Neuronal stem cell (in vitro differentiated cells): ENCODE results near the gene CHRFAM7A.
"Not testable (repeated sequence)": the region's sequence is repeated elsewhere in the genome, so short reads cannot be mapped to it uniquely, and the experiment has no call there.

Experiments used
- DNase-seq: peaks from one replicate; pipeline ENCODE4 v3.0.0-alpha.2; 2013; ENCODE audit warnings: low spot score
- H2AFZ ChIP-seq: one replicate; pipeline ENCODE4 v1.6.1; 2013; ENCODE audit warnings: mild to moderate bottlenecking, low read length, inconsistent platforms
- H2AK5ac ChIP-seq: 2 replicates; pipeline ENCODE4 v1.6.1; 2013; ENCODE audit warnings: low read depth, mild to moderate bottlenecking, inconsistent platforms, low read length, moderate library complexity, mixed read lengths
- H2BK120ac ChIP-seq: 2 replicates; pipeline ENCODE4 v1.6.1; 2013; ENCODE audit warnings: low read depth, mild to moderate bottlenecking, inconsistent platforms, low read length, moderate library complexity, mixed read lengths
- H2BK12ac ChIP-seq: one replicate; pipeline ENCODE4 v1.6.1; 2013; ENCODE audit warnings: low read length, inconsistent platforms
- H2BK15ac ChIP-seq: 2 replicates; pipeline ENCODE4 v1.6.1; 2013; ENCODE audit warnings: mild to moderate bottlenecking, low read length, inconsistent platforms, mixed read lengths
- H2BK5ac ChIP-seq: one replicate; pipeline ENCODE4 v1.6.1; 2013; ENCODE audit warnings: inconsistent platforms, mild to moderate bottlenecking, low read length, moderate library complexity
- H3K14ac ChIP-seq: one replicate; pipeline ENCODE4 v1.6.1; 2013; ENCODE audit warnings: low read length, inconsistent platforms
- H3K18ac ChIP-seq: 2 replicates; pipeline ENCODE4 v1.6.1; 2013; ENCODE audit warnings: low read length, inconsistent platforms
- H3K23ac ChIP-seq: 2 replicates; pipeline ENCODE4 v1.6.1; 2013; ENCODE audit warnings: low read depth, mild to moderate bottlenecking, mixed read lengths, low read length, inconsistent platforms; ENCODE audit not compliant: poor library complexity
- H3K27ac ChIP-seq: replicated peaks from 3 replicates; pipeline ENCODE4 v1.5.1; 2013; ENCODE audit warnings: low read length, inconsistent platforms
- H3K27me3 ChIP-seq, 3 experiments: 2 replicates each; pipeline ENCODE4 v1.6.1; 2013; ENCODE audit warnings: low read length in 3 of 3, mild to moderate bottlenecking in 2 of 3, inconsistent platforms in 1 of 3, low read depth in 1 of 3, mixed read lengths in 1 of 3, moderate library complexity in 1 of 3; ENCODE audit not compliant: control insufficient read depth in 3 of 3, insufficient read depth in 3 of 3
- H3K36me3 ChIP-seq, 2 donors: replicated peaks in 1 of 2; 2 replicates each; pipeline ENCODE4 v1.6.1; 2013; ENCODE audit warnings: low read length in 2 of 2; ENCODE audit not compliant: control insufficient read depth in 2 of 2, insufficient read depth in 2 of 2
- H3K4ac ChIP-seq: 2 replicates; pipeline ENCODE4 v1.6.1; 2013; ENCODE audit warnings: inconsistent platforms, mild to moderate bottlenecking, low read length, moderate library complexity
- H3K4me1 ChIP-seq, 2 donors: 1 replicate in 1 of 2; 2 replicates in 1 of 2; pipeline ENCODE4 v1.6.1; 2013; ENCODE audit warnings: low read length in 2 of 2, low read depth in 1 of 2; ENCODE audit not compliant: control insufficient read depth in 2 of 2, insufficient read depth in 1 of 2
- H3K4me2 ChIP-seq: one replicate; pipeline ENCODE4 v1.6.1; 2013; ENCODE audit warnings: mild to moderate bottlenecking, low read length, inconsistent platforms; ENCODE audit not compliant: insufficient read depth, poor library complexity, severe bottlenecking
- H3K4me3 ChIP-seq, 2 donors: 2 replicates each; pipeline ENCODE4 v1.5.1; 2013; ENCODE audit warnings: low read length in 2 of 2, mild to moderate bottlenecking in 2 of 2, inconsistent platforms in 1 of 2, moderate library complexity in 1 of 2
- H3K79me1 ChIP-seq: one replicate; pipeline ENCODE4 v1.6.1; 2013; ENCODE audit warnings: low read depth, mild to moderate bottlenecking, inconsistent platforms, low read length, moderate library complexity
- H3K9ac ChIP-seq: one replicate; pipeline ENCODE4 v1.6.1; 2013; ENCODE audit warnings: mild to moderate bottlenecking, low read depth, low read length, inconsistent platforms; ENCODE audit not compliant: poor library complexity
- H3K9me3 ChIP-seq, 2 donors: replicated peaks in 1 of 2; 2 replicates each; pipeline versions ENCODE3 to v1.6.1; 2013; ENCODE audit warnings: low read length in 2 of 2, mild to moderate bottlenecking in 2 of 2, inconsistent platforms in 1 of 2, low read depth in 1 of 2, mixed read lengths in 1 of 2, moderate library complexity in 1 of 2; ENCODE audit not compliant: control insufficient read depth in 2 of 2, insufficient read depth in 1 of 2
- H4K8ac ChIP-seq: one replicate; pipeline ENCODE4 v1.6.1; 2013; ENCODE audit warnings: low read depth, mild to moderate bottlenecking, inconsistent platforms, low read length, moderate library complexity
- H4K91ac ChIP-seq: one replicate; pipeline ENCODE4 v1.6.1; 2013; ENCODE audit warnings: low read length, low read depth, mild to moderate bottlenecking, inconsistent platforms; ENCODE audit not compliant: poor library complexity
- WGBS, 2 donors: extraction: QIAGEN DNeasy Blood & Tissue Kit; methylation state at CpG; one replicate each; pipeline ENCODE4 v1.1.7; 2013; ENCODE audit warnings: missing lambda C conversion rate in 2 of 2, mixed read lengths in 1 of 2; ENCODE audit not compliant: insufficient read length in 2 of 2, insufficient replicate concordance in 1 of 2; ENCODE audit errors: extremely low coverage in 2 of 2; 5-methylcytosine and 5-hydroxymethylcytosine counted together

Gene CHRFAM7A

DNA sequence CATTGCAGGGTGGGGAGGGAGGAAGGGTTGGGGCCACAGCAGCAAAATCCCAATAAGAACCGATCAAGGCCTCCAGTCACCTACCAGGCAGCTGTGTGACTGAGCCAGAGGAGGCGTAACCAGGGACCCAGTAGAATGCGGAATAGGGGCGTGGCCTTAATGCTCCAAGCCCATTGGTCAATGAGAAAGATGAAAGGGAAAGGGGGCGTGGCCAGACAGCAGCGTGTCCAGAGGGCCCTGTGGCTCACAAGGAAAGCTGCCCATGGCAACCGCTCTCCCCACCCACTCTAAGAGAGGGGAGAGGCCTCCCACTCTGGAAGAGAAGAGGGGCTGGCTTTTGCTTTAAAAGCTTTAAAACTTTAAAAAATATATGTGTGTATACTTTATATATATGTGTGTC lies 20.8 kb upstream of the CHRFAM7A start, which contains the start of gene GOLGA8R:
TSS of gene GOLGA8R (minus strand) at position 101 of the 400 bp plus-strand sequence. CDS start at position 3, 98 bp downstream.
- H3K23ac ChIP-seq, H3K27me3 ChIP-seq, H3K9me3 ChIP-seq, H3K4me2 ChIP-seq, H3K4me1 ChIP-seq, H2BK5ac ChIP-seq, H3K36me3 ChIP-seq, H3K79me1 ChIP-seq, H2BK12ac ChIP-seq, H2BK120ac ChIP-seq, DNase-seq, H2AK5ac ChIP-seq, H3K4me3 ChIP-seq, H3K18ac ChIP-seq, H4K91ac ChIP-seq, H3K4ac ChIP-seq, H3K27ac ChIP-seq, H3K9ac ChIP-seq, H3K14ac ChIP-seq, H2AFZ ChIP-seq, H4K8ac ChIP-seq, H2BK15ac ChIP-seq: not testable (repeated sequence)
- no CpG with 5 or more reads among the region's 7 CpGs for WGBS, 2 donors

DNA sequence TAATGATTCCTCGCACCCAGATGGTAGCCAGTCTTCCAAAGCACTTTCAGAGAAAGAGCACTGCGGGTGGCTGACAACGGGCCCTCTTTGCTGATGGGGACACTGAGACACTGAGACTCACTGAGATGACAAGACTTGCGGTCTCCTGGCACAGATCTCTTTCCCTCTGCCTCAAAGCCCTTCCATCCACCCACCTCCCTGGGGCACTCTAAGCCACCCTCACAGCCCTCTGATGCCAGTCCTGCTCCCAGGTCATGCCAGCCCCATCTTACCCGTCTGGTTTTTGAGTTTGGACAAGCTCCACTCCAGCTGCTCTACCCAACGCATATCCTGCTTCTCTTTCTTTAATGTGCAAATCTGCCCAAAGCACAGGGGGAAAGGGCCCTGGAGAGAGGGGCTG lies 14.3 kb upstream of the CHRFAM7A start:
- H3K27ac ChIP-seq, H3K27me3 ChIP-seq, H3K4ac ChIP-seq, H3K9me3 ChIP-seq, H2AK5ac ChIP-seq, H3K4me1 ChIP-seq, H3K14ac ChIP-seq, H4K8ac ChIP-seq, DNase-seq, H3K36me3 ChIP-seq, H3K4me2 ChIP-seq, H2BK5ac ChIP-seq, H3K23ac ChIP-seq, H3K79me1 ChIP-seq, H2BK15ac ChIP-seq, H2BK120ac ChIP-seq, H2BK12ac ChIP-seq, H2AFZ ChIP-seq, H3K9ac ChIP-seq, H3K4me3 ChIP-seq: not testable (repeated sequence)
- Histone ChIP-seq H4K91ac (peak overlapping the region; percentile 85), H3K18ac (peak overlapping the region; percentile 57)
- no CpG with 5 or more reads among the region's 6 CpGs for WGBS, 2 donors

DNA sequence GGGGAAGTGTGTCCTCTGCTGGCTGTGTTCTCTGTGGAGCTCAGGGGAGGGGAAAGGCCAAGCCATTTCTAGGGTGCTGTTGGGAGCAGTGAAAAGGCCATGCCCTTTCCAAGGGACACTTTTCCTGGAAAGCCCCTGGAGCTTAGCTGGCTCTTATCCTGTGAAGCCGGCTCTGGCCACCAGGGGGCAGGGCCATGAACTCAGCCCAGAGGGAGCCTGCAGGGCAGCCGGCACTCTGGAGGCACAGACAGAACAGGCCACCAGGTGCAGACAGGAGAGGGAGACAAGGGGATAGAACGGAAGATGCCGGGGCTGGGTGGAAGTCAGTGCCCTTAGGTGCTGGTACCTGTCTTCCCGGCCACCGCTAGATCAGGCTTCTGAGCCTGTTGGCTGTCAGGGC lies 5.6 kb upstream of the CHRFAM7A start:
- H3K9me3 ChIP-seq, H3K79me1 ChIP-seq, H2AK5ac ChIP-seq, H2AFZ ChIP-seq, H4K91ac ChIP-seq, H2BK12ac ChIP-seq, H2BK120ac ChIP-seq, H3K4me3 ChIP-seq, H3K36me3 ChIP-seq, H3K18ac ChIP-seq, H3K23ac ChIP-seq, H3K4ac ChIP-seq, H2BK15ac ChIP-seq, H2BK5ac ChIP-seq, H4K8ac ChIP-seq, H3K4me2 ChIP-seq, H3K27me3 ChIP-seq, H3K9ac ChIP-seq, H3K14ac ChIP-seq, H3K27ac ChIP-seq, DNase-seq, H3K4me1 ChIP-seq: not testable (repeated sequence)
- no CpG with 5 or more reads among the region's 6 CpGs for WGBS, 2 donors

DNA sequence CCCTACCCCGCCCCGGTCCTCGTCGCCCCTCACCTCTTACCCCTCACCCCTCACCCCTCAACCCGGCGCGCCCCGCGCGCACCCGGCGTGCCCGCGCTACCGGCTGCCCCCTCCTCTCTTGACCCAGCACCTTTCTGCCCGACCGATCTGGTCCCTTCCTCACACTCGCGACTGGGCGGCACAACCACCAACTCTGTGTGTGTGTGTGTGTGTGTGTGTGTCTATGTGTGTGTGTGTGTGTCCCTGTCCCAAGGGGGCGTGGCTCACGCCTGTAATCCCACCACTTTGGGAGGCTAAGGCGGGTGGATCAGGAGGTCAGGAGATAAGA lies 288 bp upstream of the CHRFAM7A start:
- not testable (repeated sequence) for H3K4me3 ChIP-seq, H3K79me1 ChIP-seq, H3K36me3 ChIP-seq, H2BK120ac ChIP-seq, H3K27ac ChIP-seq, H3K9me3 ChIP-seq, H2BK5ac ChIP-seq, H3K4me2 ChIP-seq, H3K14ac ChIP-seq, H2BK15ac ChIP-seq, H3K18ac ChIP-seq, H3K9ac ChIP-seq, H4K91ac ChIP-seq, H4K8ac ChIP-seq, H3K23ac ChIP-seq, H3K4ac ChIP-seq, H2AFZ ChIP-seq, H3K27me3 ChIP-seq, H3K4me1 ChIP-seq, H2BK12ac ChIP-seq, H2AK5ac ChIP-seq, DNase-seq
- WGBS, 2 donors = no CpG with 5 or more reads among the region's 23 CpGs
